H1 (cell line): ENCODE data around the gene CCR1. TPM values are rescaled to one million over a fixed set of nuclear protein-coding genes. Genes with fewer than 3 reads are reported as not detected.
A peak's percentile ranks its signal among the peaks of the same experiment; 100 is the strongest.

Source experiments
- CTCF ChIA-PET: fragments of 300-600 bp; sonication (Branson Sonifier 250); formaldehyde crosslinking; loops from one replicate; lab custom pipeline; 2021; ENCODE audit not compliant: partially characterized antibody; lab: Charles Lee
- POLR2A ChIA-PET: fragments of 300-600 bp; sonication (Branson Sonifier 250); formaldehyde crosslinking; loops from one replicate; lab custom pipeline; 2021; ENCODE audit warnings: inconsistent platforms; ENCODE audit not compliant: partially characterized antibody; lab: Charles Lee
- DNase-seq, 2 experiments: peaks; one replicate each; pipeline versions ENCODE4 v3.0.0 to v3.0.0-alpha.2; 2010 to 2022; ENCODE audit warnings: low spot score in 2 of 2, low read depth in 1 of 2, mixed read lengths in 1 of 2
- FAIRE-seq: peaks from 2 replicates; lab custom pipeline; 2011; peaks lifted over from hg19 to GRCh38; lab: Jason Lieb, UNC
- H2AFZ ChIP-seq: 2 replicates; pipeline ENCODE4 v1.8.1; 2012; ENCODE audit warnings: low read length, inconsistent platforms
- H2AK5ac ChIP-seq: 2 replicates; pipeline ENCODE4 v1.6.1; 2013; ENCODE audit warnings: low read depth, low read length
- H2BK120ac ChIP-seq: replicated peaks from 2 replicates; pipeline ENCODE3; 2013; ENCODE audit warnings: low read depth, low read length, inconsistent platforms
- H2BK12ac ChIP-seq: 2 replicates; pipeline ENCODE4 v1.6.1; 2013; ENCODE audit warnings: low read depth, low read length
- H2BK15ac ChIP-seq: 2 replicates; pipeline ENCODE4 v1.6.1; 2013; ENCODE audit warnings: low read length
- H2BK20ac ChIP-seq: 2 replicates; pipeline ENCODE4 v1.6.1; 2013; ENCODE audit warnings: low read length
- H2BK5ac ChIP-seq: 2 replicates; pipeline ENCODE4 v1.6.1; 2013; ENCODE audit warnings: low read depth, low read length
- H3K14ac ChIP-seq: 2 replicates; pipeline ENCODE4 v1.6.1; 2013; ENCODE audit warnings: inconsistent platforms; ENCODE audit not compliant: insufficient read length
- H3K18ac ChIP-seq: 2 replicates; pipeline ENCODE4 v1.6.1; 2013; ENCODE audit warnings: low read length; ENCODE audit errors: extremely low read depth
- H3K23ac ChIP-seq: 2 replicates; pipeline ENCODE4 v1.6.1; 2013; ENCODE audit warnings: inconsistent platforms; ENCODE audit not compliant: insufficient read length
- H3K23me2 ChIP-seq: 2 replicates; pipeline ENCODE4 v1.6.1; 2013; ENCODE audit warnings: low read depth, low read length
- H3K27ac ChIP-seq: 2 replicates; pipeline ENCODE4 v1.6.1; 2011; ENCODE audit warnings: low read depth, low read length, inconsistent platforms
- H3K27me3 ChIP-seq, 4 experiments: replicated peaks in 1 of 4; 1 replicate in 1 of 4; 2 replicates in 3 of 4; pipeline versions ENCODE4 v1.6.1 to v1.8.1; 2011 to 2013; ENCODE audit warnings: low read length in 3 of 4, mild to moderate bottlenecking in 3 of 4, inconsistent platforms in 2 of 4, mixed read lengths in 2 of 4, moderate library complexity in 1 of 4; ENCODE audit not compliant: control insufficient read depth in 3 of 4, insufficient read depth in 3 of 4; ENCODE audit errors: extremely low read depth in 1 of 4
- H3K36me3 ChIP-seq, 4 experiments: 2 replicates each; pipeline versions ENCODE4 v1.6.1 to v1.8.1; 2011 to 2013; ENCODE audit warnings: mild to moderate bottlenecking in 4 of 4, low read length in 3 of 4, moderate library complexity in 2 of 4, control low read depth in 1 of 4, inconsistent platforms in 1 of 4; ENCODE audit not compliant: insufficient read depth in 4 of 4, control insufficient read depth in 2 of 4
- H3K4ac ChIP-seq: replicated peaks from 2 replicates; pipeline ENCODE3; 2013; ENCODE audit warnings: low read length, low read depth, mixed read lengths, inconsistent platforms; ENCODE audit not compliant: insufficient read length
- H3K4me1 ChIP-seq, 4 experiments: replicated peaks in 1 of 4; 1 replicate in 1 of 4; 2 replicates in 3 of 4; pipeline versions ENCODE4 v1.6.1 to v1.8.1; 2011 to 2013; ENCODE audit warnings: low read length in 3 of 4, inconsistent platforms in 2 of 4, mixed read lengths in 1 of 4; ENCODE audit not compliant: insufficient read depth in 4 of 4, control insufficient read depth in 3 of 4
- H3K4me2 ChIP-seq, 2 experiments: 2 replicates each; pipeline versions ENCODE4 v1.6.1 to v1.8.1; 2011 to 2013; ENCODE audit warnings: low read depth in 2 of 2, low read length in 2 of 2, control low read depth in 1 of 2, inconsistent platforms in 1 of 2, mild to moderate bottlenecking in 1 of 2; ENCODE audit not compliant: insufficient read depth in 1 of 2
- H3K4me3 ChIP-seq, 4 experiments: fragments of 200-600, 300-600 bp in 1 of 4; sonication (generic), shearing (Covaris generic), sonication (Bioruptor Twin) in 1 of 4; 2 replicates each; pipeline versions ENCODE4 v1.5.1 to v1.8.1; 2011 to 2016; ENCODE audit warnings: low read length in 4 of 4, low read depth in 3 of 4, control low read depth in 2 of 4, inconsistent platforms in 2 of 4, mild to moderate bottlenecking in 2 of 4, mixed read lengths in 1 of 4, moderate library complexity in 1 of 4; ENCODE audit not compliant: insufficient read depth in 2 of 4; ENCODE audit errors: extremely low read depth in 1 of 4
- H3K56ac ChIP-seq: replicated peaks from 2 replicates; pipeline ENCODE3; 2013; ENCODE audit warnings: low read depth, mild to moderate bottlenecking, mixed read lengths, low read length, inconsistent platforms; ENCODE audit not compliant: insufficient read length
- H3K79me1 ChIP-seq: 2 replicates; pipeline ENCODE4 v1.6.1; 2013; ENCODE audit warnings: low read depth, low read length, control low read depth
- H3K79me2 ChIP-seq, 2 experiments: 2 replicates each; pipeline versions ENCODE4 v1.6.1 to v1.8.1; 2012 to 2013; ENCODE audit warnings: low read length in 2 of 2, mild to moderate bottlenecking in 2 of 2, inconsistent platforms in 1 of 2; ENCODE audit not compliant: insufficient read depth in 2 of 2, control insufficient read depth in 1 of 2
- H3K9ac ChIP-seq, 4 experiments: replicated peaks in 1 of 4; 1 replicate in 1 of 4; 2 replicates in 3 of 4; pipeline versions ENCODE4 v1.6.1 to v1.8.1; 2011 to 2013; ENCODE audit warnings: low read depth in 3 of 4, low read length in 3 of 4, control low read depth in 2 of 4, mild to moderate bottlenecking in 2 of 4, moderate library complexity in 2 of 4, inconsistent platforms in 1 of 4; ENCODE audit errors: extremely low read depth in 1 of 4
- H3K9me3 ChIP-seq, 2 experiments: 2 replicates each; pipeline versions ENCODE4 v1.6.1 to v1.8.1; 2012 to 2013; ENCODE audit warnings: mild to moderate bottlenecking in 2 of 2, moderate library complexity in 2 of 2, control low read depth in 1 of 2, inconsistent platforms in 1 of 2, low read depth in 1 of 2, low read length in 1 of 2, mixed read lengths in 1 of 2; ENCODE audit not compliant: insufficient read depth in 2 of 2
- H4K20me1 ChIP-seq, 2 experiments: replicated peaks in 1 of 2; 2 replicates each; pipeline versions ENCODE3 to v1.8.1; 2011 to 2013; ENCODE audit warnings: inconsistent platforms in 2 of 2, low read length in 2 of 2, mild to moderate bottlenecking in 1 of 2; ENCODE audit not compliant: insufficient read depth in 2 of 2, control insufficient read depth in 1 of 2
- H4K5ac ChIP-seq: 2 replicates; pipeline ENCODE4 v1.6.1; 2013; ENCODE audit warnings: low read length, low read depth, mixed read lengths, inconsistent platforms; ENCODE audit not compliant: insufficient read length
- H4K8ac ChIP-seq: 2 replicates; pipeline ENCODE4 v1.8.0; 2013; ENCODE audit warnings: mild to moderate bottlenecking, moderate library complexity, low read length, inconsistent platforms; ENCODE audit not compliant: insufficient read depth; ENCODE audit errors: extremely low read depth
- H4K91ac ChIP-seq: replicated peaks from 2 replicates; pipeline ENCODE3; 2013; ENCODE audit warnings: low read length, mixed read lengths, inconsistent platforms; ENCODE audit not compliant: insufficient read length
- NANOG ChIP-seq: IDR thresholded peaks from 2 replicates; pipeline ENCODE4 v1.6.1; 2011; ENCODE audit warnings: low read length, low read depth, mild to moderate bottlenecking, inconsistent platforms; ENCODE audit not compliant: insufficient read depth, poor library complexity, severe bottlenecking
- WGBS, 2 experiments: shearing (Covaris generic) in 1 of 2; methylation state at CpG; one replicate each; pipeline versions ENCODE4 v1.1.6 to v1.1.7; 2013 to 2015; ENCODE audit warnings: low lambda C conversion rate in 2 of 2, mixed read lengths in 2 of 2, inconsistent platforms in 1 of 2, low coverage in 1 of 2, missing lambda C conversion rate in 1 of 2; ENCODE audit not compliant: insufficient replicate concordance in 2 of 2, insufficient coverage in 1 of 2, insufficient read length in 1 of 2; ENCODE audit errors: extremely low coverage in 1 of 2, missing lambda C conversion rate in 1 of 2; 5-methylcytosine and 5-hydroxymethylcytosine counted together
- polyA plus RNA-seq, 7 experiments: library from polyadenylated mRNA; depleted of rRNA in 3 of 7; stranded (reverse) in 5 of 7; unstranded in 2 of 7; fragments of >200 nt in 5 of 7; fragments of 200-250 nt in 2 of 7; gene quantifications; 1 replicate in 5 of 7; 2 replicates in 1 of 7; 4 replicates in 1 of 7; pipeline versions ENCODE4 v1.2.1 to v1.2.3, GENCODE V29; 2011 to 2013; ENCODE audit warnings: missing spikeins in 2 of 7, mixed read lengths in 2 of 7
- total RNA-seq: library from RNA; stranded (reverse); fragmentation: NEBNext Ultra II Directional; extraction: Animal tissue kit (Norgen Biotek cat#: 25700); gene quantifications from 2 replicates; pipeline ENCODE4 v1.2.1, GENCODE V29; 2021
- TF ChIP-seq, protein P1 (sequence below): IDR thresholded peaks from 2 replicates; pipeline ENCODE4 v1.6.1; 2012; ENCODE audit warnings: inconsistent platforms

CCR1 gene
- total and polyA plus RNA-seq, 2 of the 8 experiments (the other 6 are each of a cell fraction or from before 2014, with no cell fraction given): not detected

GRCh38 chr3:46236294-46237054 lies 28.4 kb upstream of the CCR1 start:
- H3K27ac ChIP-seq: no peak overlapping the region
- H2BK15ac ChIP-seq: no peak overlapping the region
- no peak overlapping the region for H3K56ac ChIP-seq
- H3K27me3 ChIP-seq: no peaks in the 10 kb centered on the region
- H2AK5ac ChIP-seq: no peak overlapping the region
- H2BK12ac ChIP-seq: no peak overlapping the region
- ChIA-PET POLR2A (interaction anchor here (0.6 kb wide), 1 partner anchor 75 kb away, joined by 3 read pairs; no protein-coding TSS in a partner anchor), CTCF (interaction anchor here (1.1 kb wide), 1 partner anchor 136 kb away, joined by 4 read pairs; no protein-coding TSS in a partner anchor)
- no peaks in the 10 kb centered on the region for H3K36me3 ChIP-seq
- DNase-seq (no peak), FAIRE-seq (no peak)
- H3K4me1 ChIP-seq: peaks cover 0 to 4% (median 1%) of the 10 kb centered on the region in 4 experiments; a peak in 3 of 7 replicates
- H2BK20ac ChIP-seq: no peak overlapping the region
- no peak overlapping the region for H4K8ac ChIP-seq
- H4K91ac ChIP-seq: no peak overlapping the region
- no peaks in the 10 kb centered on the region for H3K79me1 ChIP-seq
- no peak overlapping the region for H3K14ac ChIP-seq
- H3K79me2 ChIP-seq: no peaks in the 10 kb centered on the region
- no peaks in the 10 kb centered on the region for H3K23me2 ChIP-seq
- no peak overlapping the region for H3K23ac ChIP-seq
- H4K5ac ChIP-seq: no peak overlapping the region
- H3K9me3 ChIP-seq: no peaks in the 10 kb centered on the region
- no peak overlapping the region for H2BK120ac ChIP-seq
- 89% methylated on average over 5 of the region's 5 CpGs; no CpG with 5 or more reads in 1 of the 2 experiments for WGBS, 2 experiments
- no peak overlapping the region for H3K4ac ChIP-seq
- H2AFZ ChIP-seq: no peak overlapping the region
- H3K18ac ChIP-seq: no peak overlapping the region
- no peak overlapping the region for H3K4me2 ChIP-seq
- H3K4me3 ChIP-seq: no peak overlapping the region
- no peaks in the 10 kb centered on the region for H4K20me1 ChIP-seq
- no peak for TF ChIP-seq NANOG
- TF ChIP-seq, protein P1, sequence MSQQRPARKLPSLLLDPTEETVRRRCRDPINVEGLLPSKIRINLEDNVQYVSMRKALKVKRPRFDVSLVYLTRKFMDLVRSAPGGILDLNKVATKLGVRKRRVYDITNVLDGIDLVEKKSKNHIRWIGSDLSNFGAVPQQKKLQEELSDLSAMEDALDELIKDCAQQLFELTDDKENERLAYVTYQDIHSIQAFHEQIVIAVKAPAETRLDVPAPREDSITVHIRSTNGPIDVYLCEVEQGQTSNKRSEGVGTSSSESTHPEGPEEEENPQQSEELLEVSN: peak; percentile 67
- H2BK5ac ChIP-seq: no peak overlapping the region
- no peak overlapping the region for H3K9ac ChIP-seq
